K562 (cell line): ENCODE data around the gene PHF21A. TPM values are rescaled to one million over a fixed set of nuclear protein-coding genes. Genes with fewer than 3 reads are reported as not detected.

Source experiments
- ATAC-seq: fragments of 200-7000 bp; cut with Tn5 transposase; 3 replicates; pipeline ENCODE4 v1.9.1; 2020; ENCODE audit warnings: moderate library complexity
- BruUV-seq: library from RNA; stranded (reverse); fragments of 400-500 nt; replicated peaks from 2 replicates; lab custom pipeline; 2021; lab: Mats Ljungman, UMichigan
- CTCF ChIA-PET: fragments of 300-600 bp; formaldehyde crosslinking; extraction: SDS; loops from one replicate; lab custom pipeline; 2021; ENCODE audit warnings: low intra/inter-chr PET ratio; lab: Yijun Ruan, JAX
- POLR2A ChIA-PET: fragments of 300-600, 350-650 bp; sonication (Branson Sonifier 250); formaldehyde crosslinking; extraction: SDS; loops from one replicate; lab custom pipeline; 2021; ENCODE audit warnings: antibody characterized with exemption, inconsistent platforms; lab: Yijun Ruan, JAX
- DNase-seq, 4 experiments: peaks; one replicate each; pipeline versions ENCODE4 v3.0.0 to v3.0.0-alpha.2; 2011 to 2018; ENCODE audit warnings: low spot score in 3 of 4, mixed read lengths in 3 of 4; ENCODE audit errors: extremely low read depth in 1 of 4
- FAIRE-seq: peaks from 2 replicates; lab custom pipeline; 2011; peaks lifted over from hg19 to GRCh38; lab: Jason Lieb, UNC
- H2AFZ ChIP-seq: 2 replicates; pipeline ENCODE4 v1.6.0; 2011; ENCODE audit warnings: low read depth, low read length, control low read depth, inconsistent platforms
- H3K27ac ChIP-seq: fragments of 200-600 bp; 3 replicates; pipeline ENCODE4 v1.8.0; 2011; ENCODE audit warnings: low read depth, mild to moderate bottlenecking, control low read depth, inconsistent platforms, low read length, moderate library complexity, mixed read lengths; ENCODE audit errors: extremely low read depth
- H3K27me3 ChIP-seq, 2 experiments: fragments of 300-600 bp in 1 of 2; 2 replicates in 1 of 2; 3 replicates in 1 of 2; pipeline versions ENCODE4 v1.6.0 to v1.8.0; 2011; ENCODE audit warnings: inconsistent platforms in 2 of 2, low read length in 2 of 2, mild to moderate bottlenecking in 1 of 2, mixed read lengths in 1 of 2, moderate library complexity in 1 of 2; ENCODE audit not compliant: control insufficient read depth in 2 of 2, insufficient read depth in 2 of 2
- H3K36me3 ChIP-seq: fragments of 300-600 bp; 3 replicates; pipeline ENCODE4 v1.8.0; 2011; ENCODE audit warnings: mild to moderate bottlenecking, low read length, inconsistent platforms; ENCODE audit not compliant: control insufficient read depth, insufficient read depth
- H3K4me1 ChIP-seq, 2 experiments: fragments of 200-600 bp in 1 of 2; replicated peaks in 1 of 2; 2 replicates in 1 of 2; 3 replicates in 1 of 2; pipeline versions ENCODE4 v1.5.1 to v1.8.0; 2011; ENCODE audit warnings: inconsistent platforms in 2 of 2, low read length in 2 of 2, mild to moderate bottlenecking in 1 of 2, mixed read lengths in 1 of 2, moderate library complexity in 1 of 2; ENCODE audit not compliant: control insufficient read depth in 2 of 2, insufficient read depth in 2 of 2
- H3K4me2 ChIP-seq: 2 replicates; pipeline ENCODE4 v1.6.1; 2011; ENCODE audit warnings: low read length, control low read depth, inconsistent platforms, mixed read lengths; ENCODE audit not compliant: insufficient read depth
- H3K4me3 ChIP-seq: fragments of 200-600 bp; sonication (generic), shearing (Covaris generic); 2 replicates; pipeline ENCODE4 v1.5.1; 2016; ENCODE audit warnings: control low read depth, inconsistent platforms
- H3K79me2 ChIP-seq: fragments of 200-600 bp; 3 replicates; pipeline ENCODE4 v1.8.0; 2011; ENCODE audit warnings: low read length, inconsistent platforms; ENCODE audit not compliant: control insufficient read depth, insufficient read depth
- H3K9ac ChIP-seq, 2 experiments: 2 replicates each; pipeline versions ENCODE4 v1.6.0 to v1.6.1; 2011; ENCODE audit warnings: low read depth in 2 of 2, low read length in 2 of 2, control low read depth in 1 of 2, inconsistent platforms in 1 of 2, mild to moderate bottlenecking in 1 of 2, mixed read lengths in 1 of 2; ENCODE audit not compliant: insufficient read depth in 1 of 2
- H3K9me1 ChIP-seq: one replicate; pipeline ENCODE4 v1.6.0; 2011; ENCODE audit warnings: inconsistent platforms, mild to moderate bottlenecking, low read length, moderate library complexity; ENCODE audit not compliant: control insufficient read depth, insufficient read depth
- H3K9me3 ChIP-seq: replicated peaks from 2 replicates; pipeline ENCODE4 v1.5.1; 2011; ENCODE audit warnings: low read depth, low read length, inconsistent platforms; ENCODE audit not compliant: control insufficient read depth, insufficient read depth
- H4K20me1 ChIP-seq: replicated peaks from 2 replicates; pipeline ENCODE4 v1.6.1; 2011; ENCODE audit warnings: low read length, inconsistent platforms, mixed read lengths; ENCODE audit not compliant: control insufficient read depth, insufficient read depth
- CXXC5 ChIP-seq: fragments of 250-450 bp; sonication (Bioruptor Pico); IDR thresholded peaks from 2 replicates; pipeline ENCODE4 v1.8.0; 2022; ENCODE audit warnings: inconsistent platforms, mild to moderate bottlenecking, moderate library complexity
- EHMT2 ChIP-seq: fragments of 450-650 bp; IDR thresholded peaks from 2 replicates; pipeline ENCODE4 v1.6.1; 2018; ENCODE audit warnings: antibody characterized with exemption
- HMGN3 ChIP-seq: IDR thresholded peaks from 2 replicates; pipeline ENCODE4 v1.6.1; 2011; ENCODE audit warnings: borderline replicate concordance, low read depth, mild to moderate bottlenecking, mixed read lengths, low read length; ENCODE audit not compliant: insufficient read length; ENCODE audit errors: extremely low read depth
- ILF3 ChIP-seq: fragments of 450-650 bp; IDR thresholded peaks from 2 replicates; pipeline ENCODE4 v1.6.1; 2018; ENCODE audit warnings: antibody characterized with exemption, mild to moderate bottlenecking, moderate library complexity, borderline replicate concordance
- MGA ChIP-seq: fragments of 450-650 bp; IDR thresholded peaks from 2 replicates; pipeline ENCODE4 v1.6.1; 2016; ENCODE audit warnings: mild to moderate bottlenecking, moderate library complexity
- RB1 ChIP-seq: fragments of 450-650 bp; IDR thresholded peaks from 2 replicates; pipeline ENCODE4 v1.6.1; 2017; ENCODE audit warnings: low read depth, mild to moderate bottlenecking
- SNIP1 ChIP-seq: fragments of 450-650 bp; IDR thresholded peaks from 2 replicates; pipeline ENCODE4 v1.7.1; 2017; ENCODE audit warnings: low read depth, mild to moderate bottlenecking
- SRSF1 ChIP-seq: fragments of 200-400 bp; formaldehyde crosslinking; IDR thresholded peaks from 2 replicates; pipeline ENCODE4 v1.6.1; 2017; ENCODE audit warnings: mild to moderate bottlenecking, low read depth, low read length, moderate library complexity
- WGBS: fragments of 100-300 bp; shearing (Covaris generic); methylation state at CpG from one replicate; pipeline ENCODE4 v1.1.6; 2016; ENCODE audit warnings: low coverage, mixed read lengths; ENCODE audit not compliant: insufficient coverage; ENCODE audit errors: missing lambda C conversion rate; 5-methylcytosine and 5-hydroxymethylcytosine counted together
- in situ Hi-C: fragments of 300-500 bp; cut with MboI; formaldehyde crosslinking; loops from 4 replicates; pipeline ENCODE4 v1.15.0; 2018; ENCODE audit warnings: inconsistent platforms, mixed read lengths
- intact Hi-C: fragments of 100-400 bp; cut with micrococcal nuclease; formaldehyde crosslinking; loops from 2 replicates; pipeline ENCODE4 v1.14.2; 2022
- polyA plus RNA-seq, 8 experiments: library from polyadenylated mRNA; depleted of rRNA in 4 of 8; stranded (reverse) in 5 of 8; unstranded in 3 of 8; fragments of >200 nt; fragmentation: Nextera tagmentation in 2 of 8; fragmentation: Illumina TruSeq in 1 of 8; extraction: Ambion mirVana in 2 of 8; extraction: Trizol in 1 of 8; gene quantifications; 2 replicates each; pipeline versions ENCODE4 v1.2.1 to v1.2.3, GENCODE V29; 2011 to 2014; ENCODE audit warnings: inconsistent platforms in 1 of 8, missing spikeins in 1 of 8
- total RNA-seq, 7 experiments: library from RNA; depleted of rRNA in 6 of 7; stranded (reverse); fragments of >200 nt in 6 of 7; fragmentation: Illumina TruSeq in 2 of 7; extraction: Trizol in 2 of 7; gene quantifications; 2 replicates each; pipeline versions ENCODE4 v1.2.1 to v1.2.3, GENCODE V29; 2011 to 2021; ENCODE audit warnings: low replicate concordance in 1 of 7

PHF21A gene
- total and polyA plus RNA-seq, 9 of the 15 experiments (the other 6 are each of a cell fraction or from before 2014, with no cell fraction given), result 1.5 to 32.4 (median 10.7) TPM

- H3K27me3 ChIP-seq, result no peaks in the 10 kb centered on the region; a peak in 1 of 5 replicates
- H3K4me1 ChIP-seq, result peaks cover 12 to 67% of the 10 kb centered on the region in 2 experiments
- no TSS peak for BruUV-seq
- H3K27ac ChIP-seq, result peak overlapping the region; percentile 83
- intact Hi-C loops, result no loop called here
- ChIA-PET POLR2A (interaction anchor here (1.4 kb wide), 1 partner anchor 18 kb away, joined by 8 read pairs; the partner anchor contains the start of gene PEX16), CTCF (no interaction called here)
- H3K9ac ChIP-seq, result peak overlapping the region; percentile 80 to 94; a peak in 3 of 4 replicates
- no peaks in the 10 kb centered on the region for H3K9me1 ChIP-seq
- WGBS, result under 1% methylated on average over 29 of the region's 62 CpGs
- 0 out of 2 replicates have a peak, but pooled peaks cover 4% of the 10 kb centered on the region for H4K20me1 ChIP-seq
- ATAC-seq (peak; percentile 91), FAIRE-seq (peak; percentile 69), DNase-seq (peak; percentile 92 to 94 (median 93))
- H3K36me3 ChIP-seq, result no peaks in the 10 kb centered on the region
- H3K79me2 ChIP-seq, result no peaks in the 10 kb centered on the region
- H3K4me3 ChIP-seq, result peak overlapping the region; percentile 58
- H3K4me2 ChIP-seq, result peak overlapping the region; percentile 72
- H3K9me3 ChIP-seq, result no peaks in the 10 kb centered on the region
- in situ Hi-C loops, result no loop called here
- H2AFZ ChIP-seq, result peak overlapping the region; percentile 96
- TF ChIP-seq ILF3 (no peak), SRSF1 (no peak), EHMT2 (peak; percentile 94), MGA (no peak), SNIP1 (no peak), RB1 (peak; percentile 95), CXXC5 (CRISPR knock-in tag) (peak; percentile 71), HMGN3 (peak; percentile 53)
Measured at GRCh38 chr11:45899448-45900174, 221.6 kb downstream of the PHF21A start.
